ENCODE measurements around the gene CCDC174.
"Not testable (repeated sequence)": the region's sequence is repeated elsewhere in the genome, so short reads cannot be mapped to it uniquely, and the experiment has no call there.

The CCDC174 gene

GRCh38 chr3:14651440-14652251 lies at the start of gene CCDC174:
TSS of gene CCDC174 (plus strand) at chr3:14651762. CDS start at chr3:14651837, 75 bp downstream.
- peak; percentile 100 for DNase-seq

GRCh38 chr3:14602006-14602803 lies 49.4 kb upstream of the CCDC174 start:
- DNase-seq = no peak

- DNase-seq = no peak
Measured at GRCh38 chr3:14602804-14603644, 48.5 kb upstream of the CCDC174 start.

GRCh38 chr3:14605067-14605466 lies 46.5 kb upstream of the CCDC174 start:
- no peak for DNase-seq

- DNase-seq = peak in 1 of 2 experiments; percentile 28
Measured at GRCh38 chr3:14605744-14606143, 45.8 kb upstream of the CCDC174 start.

- no peak for DNase-seq
Measured at GRCh38 chr3:14606669-14607339, 44.8 kb upstream of the CCDC174 start.

- peak in 1 of 2 experiments; percentile 2 for DNase-seq
Measured at GRCh38 chr3:14608298-14608697, 43.3 kb upstream of the CCDC174 start.

GRCh38 chr3:14609058-14609457 lies 42.5 kb upstream of the CCDC174 start:
- DNase-seq = not testable (repeated sequence)

- DNase-seq = no peak
Measured at GRCh38 chr3:14609506-14609905, 42.1 kb upstream of the CCDC174 start.

- DNase-seq = no peak
Measured at GRCh38 chr3:14609941-14610340, 41.6 kb upstream of the CCDC174 start.

GRCh38 chr3:14614189-14614588 lies 37.4 kb upstream of the CCDC174 start:
- no peak for DNase-seq

- no peak for DNase-seq
Measured at GRCh38 chr3:14614862-14615261, 36.7 kb upstream of the CCDC174 start.

GRCh38 chr3:14616606-14617507 lies 34.7 kb upstream of the CCDC174 start:
- DNase-seq = no peak

GRCh38 chr3:14617508-14618023 lies 34.0 kb upstream of the CCDC174 start:
- DNase-seq = no peak

GRCh38 chr3:14619605-14620004 lies 32.0 kb upstream of the CCDC174 start:
- DNase-seq = no peak

- no peak for DNase-seq
Measured at GRCh38 chr3:14620512-14620911, 31.1 kb upstream of the CCDC174 start.

- DNase-seq = no peak
Measured at GRCh38 chr3:14621093-14621492, 30.5 kb upstream of the CCDC174 start.

GRCh38 chr3:14622368-14622767 lies 29.2 kb upstream of the CCDC174 start:
- DNase-seq = no peak

GRCh38 chr3:14623569-14624051 lies 28.0 kb upstream of the CCDC174 start:
- no peak for DNase-seq

- DNase-seq = no peak
Measured at GRCh38 chr3:14624498-14624897, 27.1 kb upstream of the CCDC174 start.

GRCh38 chr3:14625443-14625842 lies 26.1 kb upstream of the CCDC174 start:
- DNase-seq = no peak
